ENCODE results near the gene GALNT11. TPM values are rescaled to one million over a fixed set of nuclear protein-coding genes. Genes with fewer than 3 reads are reported as not detected.

Gene GALNT11
- total RNA-seq, 4 donors from 2014 or later, result 19.4 to 42.9 (median 27.2) TPM

DNA sequence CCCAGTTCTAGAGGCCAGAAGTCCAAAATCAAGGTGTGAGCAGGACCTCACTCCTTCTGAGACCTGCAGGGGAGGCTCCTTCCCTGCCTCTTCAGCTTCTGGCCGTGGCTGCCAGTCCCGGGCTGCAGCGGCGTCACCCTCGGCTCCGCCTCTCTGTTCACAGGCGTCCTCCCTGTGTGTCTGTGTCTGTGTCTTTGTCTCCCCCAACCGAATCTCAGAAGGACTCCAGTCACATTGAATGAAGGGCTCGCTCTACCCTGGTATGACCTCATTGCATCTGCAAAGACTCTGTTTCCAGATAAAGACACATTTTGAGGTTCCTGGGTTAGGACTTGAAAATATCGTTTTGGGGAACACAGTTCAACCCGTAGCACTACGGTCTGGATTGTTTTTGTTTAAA lies 33.1 kb upstream of the GALNT11 start:
- peaks cover 0 to 3% (median 0%) of the 10 kb centered on the region in 4 donors for H3K4me1 ChIP-seq
- no peaks in the 10 kb centered on the region for H3K27me3 ChIP-seq
- no peak overlapping the region for H3K4me3 ChIP-seq
- H3K36me3 ChIP-seq, result no peaks in the 10 kb centered on the region
- no peak overlapping the region for H3K27ac ChIP-seq
- no peaks in the 10 kb centered on the region for H3K9me3 ChIP-seq
- TF ChIP-seq, protein P1, sequence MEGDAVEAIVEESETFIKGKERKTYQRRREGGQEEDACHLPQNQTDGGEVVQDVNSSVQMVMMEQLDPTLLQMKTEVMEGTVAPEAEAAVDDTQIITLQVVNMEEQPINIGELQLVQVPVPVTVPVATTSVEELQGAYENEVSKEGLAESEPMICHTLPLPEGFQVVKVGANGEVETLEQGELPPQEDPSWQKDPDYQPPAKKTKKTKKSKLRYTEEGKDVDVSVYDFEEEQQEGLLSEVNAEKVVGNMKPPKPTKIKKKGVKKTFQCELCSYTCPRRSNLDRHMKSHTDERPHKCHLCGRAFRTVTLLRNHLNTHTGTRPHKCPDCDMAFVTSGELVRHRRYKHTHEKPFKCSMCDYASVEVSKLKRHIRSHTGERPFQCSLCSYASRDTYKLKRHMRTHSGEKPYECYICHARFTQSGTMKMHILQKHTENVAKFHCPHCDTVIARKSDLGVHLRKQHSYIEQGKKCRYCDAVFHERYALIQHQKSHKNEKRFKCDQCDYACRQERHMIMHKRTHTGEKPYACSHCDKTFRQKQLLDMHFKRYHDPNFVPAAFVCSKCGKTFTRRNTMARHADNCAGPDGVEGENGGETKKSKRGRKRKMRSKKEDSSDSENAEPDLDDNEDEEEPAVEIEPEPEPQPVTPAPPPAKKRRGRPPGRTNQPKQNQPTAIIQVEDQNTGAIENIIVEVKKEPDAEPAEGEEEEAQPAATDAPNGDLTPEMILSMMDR (IDR thresholded peaks at IDR 0.05), result peak in 2 of 6 experiments; percentile 16 to 20
- TF ChIP-seq POLR2A (IDR thresholded peaks at IDR 0.05), result no peak
- DNase-seq, result peak in 2 of 3 donors; percentile 56 to 64

DNA sequence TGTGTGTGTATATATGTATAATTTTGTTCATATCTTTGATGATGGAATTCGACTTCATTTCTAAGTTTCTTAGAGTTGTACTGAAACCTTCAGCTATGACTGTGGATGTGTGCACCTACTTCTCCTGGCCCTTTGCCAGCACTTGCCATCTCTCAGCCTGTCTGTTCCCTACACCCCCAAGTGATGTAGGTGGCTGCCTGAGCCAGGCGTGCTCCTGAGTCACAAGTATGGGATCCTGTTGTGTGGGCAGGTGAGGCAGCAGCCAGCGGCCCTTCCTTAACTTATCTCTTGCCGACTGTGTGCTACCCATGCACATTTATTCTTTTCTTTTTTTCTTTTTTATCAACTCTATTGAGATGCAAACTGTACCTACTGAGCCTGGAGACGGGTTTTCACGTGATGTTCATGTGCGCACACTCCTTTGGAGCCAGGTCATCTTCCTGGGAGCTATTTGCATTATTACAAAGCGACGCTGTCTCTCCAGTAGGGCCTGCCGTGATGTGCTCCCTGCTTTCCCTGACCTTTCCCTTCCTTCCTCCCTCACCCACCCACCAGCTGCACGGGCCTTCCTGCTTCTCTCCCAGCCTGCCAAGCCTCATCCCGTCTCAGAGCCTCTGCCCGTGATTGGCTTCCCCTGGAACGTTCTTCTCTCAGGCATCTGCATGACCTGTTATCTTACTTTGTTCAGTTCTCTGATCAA lies 31.3 kb upstream of the GALNT11 start:
- no peaks in the 10 kb centered on the region for H3K27me3 ChIP-seq
- H3K9me3 ChIP-seq, result no peaks in the 10 kb centered on the region
- no peak overlapping the region for H3K27ac ChIP-seq
- DNase-seq, result no peak
- H3K36me3 ChIP-seq, result no peaks in the 10 kb centered on the region
- no peak for TF ChIP-seq POLR2A (IDR thresholded peaks at IDR 0.05)
- TF ChIP-seq, protein P1 (IDR thresholded peaks at IDR 0.05), result no peak
- peaks cover 0 to 3% (median 0%) of the 10 kb centered on the region in 4 donors for H3K4me1 ChIP-seq
- H3K4me3 ChIP-seq, result no peak overlapping the region

DNA sequence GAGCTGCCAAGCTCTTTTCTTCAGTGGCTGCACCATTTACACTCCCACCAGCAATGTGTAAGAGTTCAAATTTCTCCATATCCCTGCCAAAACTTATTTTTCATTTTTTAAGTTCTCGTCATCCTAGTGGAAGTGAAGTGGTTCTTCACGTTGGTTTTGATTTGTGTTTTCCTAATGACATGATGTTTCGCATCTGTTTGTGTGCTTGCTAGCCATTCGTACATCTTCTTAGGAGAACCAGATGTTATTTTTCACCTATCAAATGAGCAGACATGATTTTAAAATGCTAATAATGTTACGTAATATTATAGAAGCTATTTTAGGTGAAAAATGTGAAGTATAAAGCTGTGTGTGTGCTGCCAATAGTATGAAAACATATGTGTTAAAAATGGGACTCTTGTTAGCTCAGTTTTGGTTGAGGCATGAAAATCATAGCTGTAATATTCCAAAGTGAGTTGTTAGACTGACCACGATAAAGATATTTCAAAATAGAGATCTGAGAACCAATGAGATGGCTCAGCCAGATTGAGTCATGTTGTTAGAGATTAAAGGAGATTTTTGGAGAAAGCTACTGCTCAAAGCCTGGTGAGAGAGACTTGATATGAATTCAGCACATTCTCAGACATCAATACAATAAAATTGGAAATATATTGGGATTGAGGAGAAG lies 25.9 kb upstream of the GALNT11 start:
- no peaks in the 10 kb centered on the region for H3K4me1 ChIP-seq
- TF ChIP-seq POLR2A (IDR thresholded peaks at IDR 0.05), result no peak
- TF ChIP-seq, protein P1 (IDR thresholded peaks at IDR 0.05), result no peak
- no peak for DNase-seq
- H3K9me3 ChIP-seq, result no peaks in the 10 kb centered on the region
- no peaks in the 10 kb centered on the region for H3K36me3 ChIP-seq
- H3K4me3 ChIP-seq, result no peak overlapping the region
- no peaks in the 10 kb centered on the region for H3K27me3 ChIP-seq
- no peak overlapping the region for H3K27ac ChIP-seq

DNA sequence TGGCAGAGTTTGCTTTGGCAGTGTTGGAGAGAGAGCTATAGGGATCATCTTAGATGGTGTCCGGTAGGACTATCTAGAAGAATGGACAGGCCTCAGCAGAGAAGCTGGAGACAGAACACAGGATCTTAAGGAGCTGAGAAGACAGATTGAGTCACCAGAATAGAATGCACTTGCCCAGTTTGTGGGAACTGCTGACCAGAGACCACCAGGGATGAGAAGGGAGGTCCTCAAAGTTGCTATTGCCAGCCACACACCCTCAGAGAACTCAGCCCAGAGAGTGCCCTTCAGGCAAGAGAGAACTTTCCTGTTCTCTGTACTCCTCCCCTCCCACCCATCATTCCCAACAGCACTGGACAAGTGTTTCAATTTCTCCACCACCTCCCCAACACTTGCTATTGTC lies 25.3 kb upstream of the GALNT11 start:
- no peak for TF ChIP-seq POLR2A (IDR thresholded peaks at IDR 0.05)
- TF ChIP-seq, protein P1 (IDR thresholded peaks at IDR 0.05), result no peak
- no peaks in the 10 kb centered on the region for H3K27me3 ChIP-seq
- no peaks in the 10 kb centered on the region for H3K36me3 ChIP-seq
- DNase-seq, result no peak
- H3K4me1 ChIP-seq, result no peaks in the 10 kb centered on the region
- H3K27ac ChIP-seq, result no peak overlapping the region
- no peaks in the 10 kb centered on the region for H3K9me3 ChIP-seq
- no peak overlapping the region for H3K4me3 ChIP-seq

DNA sequence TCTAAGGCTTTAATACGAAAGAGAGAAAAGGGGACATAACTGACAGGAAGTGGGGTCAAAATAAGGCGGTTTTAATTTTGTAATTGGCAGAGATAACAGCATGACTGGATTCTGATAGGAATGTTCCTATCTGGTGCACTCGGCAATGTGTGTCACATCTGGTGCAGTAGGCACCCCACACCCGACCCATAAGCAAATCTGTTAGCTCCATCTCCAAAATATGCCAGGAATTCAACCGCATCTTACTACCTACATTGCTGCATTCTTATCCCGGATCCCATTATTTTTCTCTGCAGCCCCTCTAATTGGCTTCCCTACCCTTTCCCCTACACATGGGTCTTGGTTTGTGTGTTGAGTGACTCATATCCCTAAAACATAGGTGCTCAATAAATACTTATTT lies 19.1 kb upstream of the GALNT11 start:
- DNase-seq, result no peak
- TF ChIP-seq, protein P1 (IDR thresholded peaks at IDR 0.05), result no peak
- no peak for TF ChIP-seq POLR2A (IDR thresholded peaks at IDR 0.05)
- no peaks in the 10 kb centered on the region for H3K9me3 ChIP-seq
- H3K4me1 ChIP-seq, result no peaks in the 10 kb centered on the region
- no peaks in the 10 kb centered on the region for H3K27me3 ChIP-seq
- no peak overlapping the region for H3K4me3 ChIP-seq
- H3K27ac ChIP-seq, result no peak overlapping the region
- H3K36me3 ChIP-seq, result no peaks in the 10 kb centered on the region

Data from Peyer's patch (tissue), 4 donors.